Measurements from ENCODE around the gene EPHB2. TPM values are rescaled to one million over a fixed set of nuclear protein-coding genes. Genes with fewer than 3 reads are reported as not detected.

EPHB2 gene
- total RNA-seq, 1 donor from 2014 or later: 6.0 TPM

- no peak for TF ChIP-seq CTCF (IDR thresholded peaks at IDR 0.05)
- no peaks in the 10 kb centered on the region for H3K9me3 ChIP-seq
- H3K4me1 ChIP-seq: peaks cover 16% of the 10 kb centered on the region
- no peak overlapping the region for H3K4me3 ChIP-seq
- no peak overlapping the region for H3K27ac ChIP-seq
- DNase-seq (no peak), ATAC-seq (no peak)
- no peaks in the 10 kb centered on the region for H3K27me3 ChIP-seq
- intact Hi-C loops (cut with DNase I): no loop called here
- H3K36me3 ChIP-seq: no peaks in the 10 kb centered on the region
These were observed 41.7 kb downstream of the EPHB2 start for GRCh38 chr1:22752339-22752738.

- H3K9me3 ChIP-seq: no peaks in the 10 kb centered on the region
- no peak for ATAC-seq
These were observed 42.9 kb downstream of the EPHB2 start for GRCh38 chr1:22753481-22753971.

GRCh38 chr1:22754106-22754768 lies 43.6 kb downstream of the EPHB2 start:
- Histone ChIP-seq H3K27me3 (no peaks in the 10 kb centered on the region), H3K9me3 (no peaks in the 10 kb centered on the region), H3K4me1 (peaks cover 16% of the 10 kb centered on the region), H3K36me3 (no peaks in the 10 kb centered on the region), H3K4me3 (no peak overlapping the region), H3K27ac (no peak overlapping the region)
- intact Hi-C loops (cut with DNase I): no loop called here
- no peak for TF ChIP-seq CTCF (IDR thresholded peaks at IDR 0.05)
- DNase-seq: no peak
- no peak for ATAC-seq

More at GRCh38 chr1:22753481-22753971, 42.9 kb downstream of the EPHB2 start:
- H3K27me3 ChIP-seq: no peaks in the 10 kb centered on the region
- H3K36me3 ChIP-seq: no peaks in the 10 kb centered on the region
- TF ChIP-seq CTCF (IDR thresholded peaks at IDR 0.05): no peak
- H3K4me3 ChIP-seq: no peak overlapping the region
- no peak overlapping the region for H3K27ac ChIP-seq
- intact Hi-C loops (cut with DNase I): no loop called here
- DNase-seq: no peak
- peaks cover 16% of the 10 kb centered on the region for H3K4me1 ChIP-seq

GRCh38 chr1:22754824-22755223 lies 44.2 kb downstream of the EPHB2 start:
- ATAC-seq: no peak
- Histone ChIP-seq H3K27ac (no peak overlapping the region), H3K27me3 (no peaks in the 10 kb centered on the region), H3K9me3 (no peaks in the 10 kb centered on the region), H3K36me3 (no peaks in the 10 kb centered on the region), H3K4me3 (no peak overlapping the region), H3K4me1 (peaks cover 15% of the 10 kb centered on the region)
- TF ChIP-seq CTCF (IDR thresholded peaks at IDR 0.05): no peak
- no peak for DNase-seq
- intact Hi-C loops (cut with DNase I): no loop called here

GRCh38 chr1:22755641-22756040 lies 45.0 kb downstream of the EPHB2 start:
- DNase-seq (no peak), ATAC-seq (no peak)
- Histone ChIP-seq H3K4me3 (no peak overlapping the region), H3K27me3 (no peaks in the 10 kb centered on the region), H3K36me3 (no peaks in the 10 kb centered on the region), H3K27ac (no peak overlapping the region), H3K4me1 (peaks cover 7% of the 10 kb centered on the region), H3K9me3 (no peaks in the 10 kb centered on the region)
- TF ChIP-seq CTCF (IDR thresholded peaks at IDR 0.05): no peak
- intact Hi-C loops (cut with DNase I): no loop called here

Measured in upper lobe of right lung (tissue), 1 donor.